ENCODE data around the gene TXNDC2. TPM values are rescaled to one million over a fixed set of nuclear protein-coding genes. Genes with fewer than 3 reads are reported as not detected.

TXNDC2 gene
- total RNA-seq, 1 donor from 2014 or later: 0.07 TPM

DNA sequence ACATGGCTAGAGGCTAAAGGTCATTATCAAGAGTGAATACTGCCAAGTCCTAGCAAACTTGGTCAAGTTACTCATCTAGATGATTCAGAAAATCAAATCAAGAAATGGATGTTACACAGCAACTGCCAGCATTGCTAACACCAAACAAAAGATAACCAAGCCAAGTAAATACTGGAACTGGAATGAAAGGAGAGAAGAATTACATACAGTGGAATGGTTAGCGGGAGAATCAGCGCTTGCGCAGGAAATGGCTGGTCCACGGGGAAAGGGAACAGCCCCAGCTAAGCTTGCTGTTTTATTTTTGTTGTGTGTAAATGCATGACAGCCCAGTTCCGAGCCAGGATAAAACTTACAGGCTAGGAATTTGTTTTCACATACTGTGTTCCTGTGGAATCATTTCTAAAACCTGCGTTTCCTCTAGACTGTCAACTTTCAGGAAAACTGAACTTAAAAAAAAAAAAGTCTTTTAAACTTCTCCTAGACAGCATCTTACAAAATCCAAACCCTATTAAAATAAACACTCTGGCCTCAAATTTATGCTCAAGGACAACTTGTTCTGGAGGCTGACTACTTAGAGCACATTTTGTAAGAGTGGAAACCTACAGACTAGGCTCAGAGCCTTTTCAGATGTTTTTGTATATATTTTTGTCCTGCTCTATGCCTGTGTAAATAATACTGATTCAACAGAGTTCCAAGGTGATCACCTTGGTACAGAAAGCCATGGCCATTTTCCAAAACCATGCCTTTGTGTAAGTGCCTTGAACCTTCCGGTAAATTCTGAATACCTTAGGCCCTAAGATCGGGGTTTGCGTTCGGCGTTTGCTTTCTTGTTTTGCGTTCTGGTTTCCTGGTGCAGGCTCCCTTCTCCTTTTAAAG is 30.7 kb upstream of the TXNDC2 start:
- no peak for DNase-seq (ENCODE audit: low read depth)
- no peaks in the 10 kb centered on the region for H3K27me3 ChIP-seq (ENCODE audit: insufficient read depth, low read length)
- no peak for FAIRE-seq
- H3K9ac ChIP-seq (ENCODE audit: low read length): peak overlapping the region; percentile 29
- Mint-ChIP-seq H3K27me3 (ENCODE audit: low read depth, unreplicated experiment) (no peaks in the 10 kb centered on the region), H3K27ac (ENCODE audit: unreplicated experiment) (no peak overlapping the region), H3K36me3 (ENCODE audit: low read depth, unreplicated experiment) (peaks cover 8% of the 10 kb centered on the region), H3K4me1 (ENCODE audit: low read depth, unreplicated experiment) (peaks cover under 1% of the 10 kb centered on the region), H3K9me3 (ENCODE audit: unreplicated experiment) (no peaks in the 10 kb centered on the region), H3K4me3 (ENCODE audit: unreplicated experiment) (no peak overlapping the region)
- H3K4me3 ChIP-seq (ENCODE audit: insufficient read depth, low read depth, low read length): no peak overlapping the region
- H3K36me3 ChIP-seq (ENCODE audit: insufficient read depth, low read length): peaks cover 3% of the 10 kb centered on the region
- H3K79me2 ChIP-seq (ENCODE audit: insufficient read depth, low read length): no peaks in the 10 kb centered on the region
- peak overlapping the region; percentile 35 for H3K4me2 ChIP-seq (ENCODE audit: low read length)
- peak overlapping the region; percentile 15 for H3K27ac ChIP-seq (ENCODE audit: low read depth, low read length)
- no peaks in the 10 kb centered on the region for H4K20me1 ChIP-seq (ENCODE audit: insufficient read depth, low read length)
- peak overlapping the region; percentile 14 for H2AFZ ChIP-seq (ENCODE audit: low read depth, low read length)
- TF ChIP-seq, protein P1, sequence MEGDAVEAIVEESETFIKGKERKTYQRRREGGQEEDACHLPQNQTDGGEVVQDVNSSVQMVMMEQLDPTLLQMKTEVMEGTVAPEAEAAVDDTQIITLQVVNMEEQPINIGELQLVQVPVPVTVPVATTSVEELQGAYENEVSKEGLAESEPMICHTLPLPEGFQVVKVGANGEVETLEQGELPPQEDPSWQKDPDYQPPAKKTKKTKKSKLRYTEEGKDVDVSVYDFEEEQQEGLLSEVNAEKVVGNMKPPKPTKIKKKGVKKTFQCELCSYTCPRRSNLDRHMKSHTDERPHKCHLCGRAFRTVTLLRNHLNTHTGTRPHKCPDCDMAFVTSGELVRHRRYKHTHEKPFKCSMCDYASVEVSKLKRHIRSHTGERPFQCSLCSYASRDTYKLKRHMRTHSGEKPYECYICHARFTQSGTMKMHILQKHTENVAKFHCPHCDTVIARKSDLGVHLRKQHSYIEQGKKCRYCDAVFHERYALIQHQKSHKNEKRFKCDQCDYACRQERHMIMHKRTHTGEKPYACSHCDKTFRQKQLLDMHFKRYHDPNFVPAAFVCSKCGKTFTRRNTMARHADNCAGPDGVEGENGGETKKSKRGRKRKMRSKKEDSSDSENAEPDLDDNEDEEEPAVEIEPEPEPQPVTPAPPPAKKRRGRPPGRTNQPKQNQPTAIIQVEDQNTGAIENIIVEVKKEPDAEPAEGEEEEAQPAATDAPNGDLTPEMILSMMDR (IDR thresholded peaks at IDR 0.05; ENCODE audit: insufficient read depth, low read depth, low read length): no peak
- no peak for TF ChIP-seq EZH2 (IDR thresholded peaks at IDR 0.05; ENCODE audit: insufficient read depth, low read length)
- no peaks in the 10 kb centered on the region for H3K9me3 ChIP-seq (ENCODE audit: insufficient read depth, low read depth, low read length)
- peaks cover 5% of the 10 kb centered on the region for H3K4me1 ChIP-seq (ENCODE audit: insufficient read depth, low read length)

- no peak overlapping the region for H3K4me3 ChIP-seq (ENCODE audit: insufficient read depth, low read depth, low read length)
- FAIRE-seq (no peak), DNase-seq (ENCODE audit: low read depth) (peak; percentile 69)
- peak overlapping the region; percentile 14 for H2AFZ ChIP-seq (ENCODE audit: low read depth, low read length)
- H4K20me1 ChIP-seq (ENCODE audit: insufficient read depth, low read length): no peaks in the 10 kb centered on the region
- Mint-ChIP-seq H3K27ac (ENCODE audit: unreplicated experiment) (no peak overlapping the region), H3K9me3 (ENCODE audit: unreplicated experiment) (no peaks in the 10 kb centered on the region), H3K4me1 (ENCODE audit: low read depth, unreplicated experiment) (no peaks in the 10 kb centered on the region), H3K36me3 (ENCODE audit: low read depth, unreplicated experiment) (peaks cover 11% of the 10 kb centered on the region), H3K4me3 (ENCODE audit: unreplicated experiment) (no peak overlapping the region), H3K27me3 (ENCODE audit: low read depth, unreplicated experiment) (no peaks in the 10 kb centered on the region)
- H3K27me3 ChIP-seq (ENCODE audit: insufficient read depth, low read length): no peaks in the 10 kb centered on the region
- peaks cover 5% of the 10 kb centered on the region for H3K4me1 ChIP-seq (ENCODE audit: insufficient read depth, low read length)
- no peaks in the 10 kb centered on the region for H3K79me2 ChIP-seq (ENCODE audit: insufficient read depth, low read length)
- H3K9me3 ChIP-seq (ENCODE audit: insufficient read depth, low read depth, low read length): no peaks in the 10 kb centered on the region
- H3K27ac ChIP-seq (ENCODE audit: low read depth, low read length): peak overlapping the region; percentile 15
- peaks cover 5% of the 10 kb centered on the region for H3K36me3 ChIP-seq (ENCODE audit: insufficient read depth, low read length)
- peak overlapping the region; percentile 29 for H3K9ac ChIP-seq (ENCODE audit: low read length)
- H3K4me2 ChIP-seq (ENCODE audit: low read length): peak overlapping the region; percentile 35
- TF ChIP-seq EZH2 (IDR thresholded peaks at IDR 0.05; ENCODE audit: insufficient read depth, low read length): no peak
- TF ChIP-seq, protein P1 (IDR thresholded peaks at IDR 0.05; ENCODE audit: insufficient read depth, low read depth, low read length): no peak
These were observed 30.1 kb upstream of the TXNDC2 start for GRCh38 chr18:9855681-9856080.

GRCh38 chr18:9856092-9856491 is 29.7 kb upstream of the TXNDC2 start:
- no peaks in the 10 kb centered on the region for H3K79me2 ChIP-seq (ENCODE audit: insufficient read depth, low read length)

More at GRCh38 chr18:9856092-9856491, 29.7 kb upstream of the TXNDC2 start:
- Histone ChIP-seq H3K27ac (ENCODE audit: low read depth, low read length) (peak overlapping the region; percentile 6), H3K9me3 (ENCODE audit: insufficient read depth, low read depth, low read length) (no peaks in the 10 kb centered on the region), H3K36me3 (ENCODE audit: insufficient read depth, low read length) (peaks cover 9% of the 10 kb centered on the region), H2AFZ (ENCODE audit: low read depth, low read length) (no peak overlapping the region), H3K9ac (ENCODE audit: low read length) (no peak overlapping the region), H3K27me3 (ENCODE audit: insufficient read depth, low read length) (no peaks in the 10 kb centered on the region), H3K4me3 (ENCODE audit: insufficient read depth, low read depth, low read length) (no peak overlapping the region), H3K4me1 (ENCODE audit: insufficient read depth, low read length) (peaks cover 5% of the 10 kb centered on the region), H4K20me1 (ENCODE audit: insufficient read depth, low read length) (no peaks in the 10 kb centered on the region), H3K4me2 (ENCODE audit: low read length) (no peak overlapping the region)
- DNase-seq (ENCODE audit: low read depth): no peak
- Mint-ChIP-seq H3K27me3 (ENCODE audit: low read depth, unreplicated experiment) (no peaks in the 10 kb centered on the region), H3K4me1 (ENCODE audit: low read depth, unreplicated experiment) (no peaks in the 10 kb centered on the region), H3K27ac (ENCODE audit: unreplicated experiment) (no peak overlapping the region), H3K4me3 (ENCODE audit: unreplicated experiment) (no peak overlapping the region), H3K9me3 (ENCODE audit: unreplicated experiment) (no peaks in the 10 kb centered on the region), H3K36me3 (ENCODE audit: low read depth, unreplicated experiment) (peaks cover 14% of the 10 kb centered on the region)
- FAIRE-seq: no peak
- TF ChIP-seq EZH2 (IDR thresholded peaks at IDR 0.05; ENCODE audit: insufficient read depth, low read length): no peak
- TF ChIP-seq, protein P1 (IDR thresholded peaks at IDR 0.05; ENCODE audit: insufficient read depth, low read depth, low read length): no peak

All from astrocyte (in vitro differentiated cells and primary cell).